ENCODE measurements around the gene PRCD.
"Not testable (repeated sequence)": the region's sequence is repeated elsewhere in the genome, so short reads cannot be mapped to it uniquely, and the experiment has no call there.

Gene PRCD

GRCh38 chr17:76500074-76500746 lies 39.6 kb upstream of the PRCD start:
- H3K9me3 Mint-ChIP-seq = no peaks in the 10 kb centered on the region
- peaks cover 9% of the 10 kb centered on the region for H3K36me3 Mint-ChIP-seq (ENCODE audit: low read depth)
- H3K27me3 Mint-ChIP-seq (ENCODE audit: low read depth) = no peaks in the 10 kb centered on the region
- peaks cover 45% of the 10 kb centered on the region for H3K4me1 Mint-ChIP-seq (ENCODE audit: low read depth)
- peak overlapping the region; percentile 91 for H3K4me3 Mint-ChIP-seq
- peak overlapping the region; percentile 68 for H3K27ac Mint-ChIP-seq

DNA sequence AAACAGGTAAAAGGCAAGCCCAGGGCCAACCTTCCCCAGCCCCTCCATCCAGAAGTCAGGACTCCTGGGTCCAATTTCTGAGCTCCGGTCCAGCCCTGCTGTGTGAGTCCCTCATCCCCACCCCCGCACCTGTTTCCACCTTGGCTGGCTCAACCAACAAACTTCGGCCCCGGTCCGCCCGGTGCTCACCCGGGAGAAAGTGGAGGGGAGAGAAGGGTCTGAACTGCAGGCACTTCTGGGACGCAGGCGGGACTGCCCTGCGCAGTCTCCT lies 39.2 kb upstream of the PRCD start:
- H3K36me3 Mint-ChIP-seq (ENCODE audit: low read depth) = peaks cover 9% of the 10 kb centered on the region
- peak overlapping the region; percentile 20 for H3K27ac Mint-ChIP-seq
- H3K4me1 Mint-ChIP-seq (ENCODE audit: low read depth) = peaks cover 45% of the 10 kb centered on the region
- peak overlapping the region; percentile 91 for H3K4me3 Mint-ChIP-seq
- H3K9me3 Mint-ChIP-seq = no peaks in the 10 kb centered on the region
- no peaks in the 10 kb centered on the region for H3K27me3 Mint-ChIP-seq (ENCODE audit: low read depth)

GRCh38 chr17:76501018-76501826 lies 38.6 kb upstream of the PRCD start, which contains the start of gene RHBDF2:
TSS of gene RHBDF2 (minus strand) at chr17:76501423. CDS start at chr17:76481524, 19,899 bp downstream.
- no peaks in the 10 kb centered on the region for H3K27me3 Mint-ChIP-seq (ENCODE audit: low read depth)
- H3K4me1 Mint-ChIP-seq (ENCODE audit: low read depth) = peaks cover 46% of the 10 kb centered on the region
- H3K9me3 Mint-ChIP-seq = no peaks in the 10 kb centered on the region
- H3K36me3 Mint-ChIP-seq (ENCODE audit: low read depth) = peaks cover 4% of the 10 kb centered on the region
- H3K27ac Mint-ChIP-seq = peak within 1 kb of the TSS; percentile 97
- peak within 1 kb of the TSS; percentile 91 for H3K4me3 Mint-ChIP-seq

DNA sequence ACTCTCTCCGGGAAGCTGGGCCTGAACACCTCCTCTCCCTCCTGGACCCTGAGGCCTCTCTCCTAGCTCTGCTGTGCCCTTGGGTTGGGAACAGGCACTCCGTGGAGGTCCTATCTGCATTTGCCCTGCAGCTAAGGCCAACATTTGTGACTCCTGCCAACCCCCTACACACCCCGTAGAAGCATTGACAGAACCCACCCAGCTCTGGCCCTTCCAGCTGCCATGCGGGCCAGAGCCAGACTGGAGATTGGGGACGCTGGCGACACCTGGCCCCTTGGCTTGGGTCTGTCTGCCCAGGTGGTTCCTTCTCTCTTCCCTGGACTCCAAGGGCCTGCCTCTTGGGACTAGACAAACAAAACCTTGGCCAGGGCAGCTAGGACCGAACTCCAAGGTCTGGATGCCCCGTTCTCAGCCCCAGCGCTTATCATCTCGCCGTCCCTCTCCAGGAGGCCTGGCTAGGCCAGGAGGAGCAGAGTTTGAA lies 38.0 kb upstream of the PRCD start:
- Mint-ChIP-seq H3K27ac (peak overlapping the region; percentile 97), H3K36me3 (ENCODE audit: low read depth) (peaks cover 4% of the 10 kb centered on the region), H3K27me3 (ENCODE audit: low read depth) (no peaks in the 10 kb centered on the region), H3K4me1 (ENCODE audit: low read depth) (peaks cover 43% of the 10 kb centered on the region), H3K9me3 (no peaks in the 10 kb centered on the region), H3K4me3 (peak overlapping the region; percentile 70)

- H3K4me1 Mint-ChIP-seq (ENCODE audit: low read depth) = peaks cover 40% of the 10 kb centered on the region
- H3K27ac Mint-ChIP-seq = peak overlapping the region; percentile 19
- no peak overlapping the region for H3K4me3 Mint-ChIP-seq
- H3K27me3 Mint-ChIP-seq (ENCODE audit: low read depth) = peaks cover under 1% of the 10 kb centered on the region
- H3K9me3 Mint-ChIP-seq = no peaks in the 10 kb centered on the region
- peaks cover 2% of the 10 kb centered on the region for H3K36me3 Mint-ChIP-seq (ENCODE audit: low read depth)
These were observed 37.3 kb upstream of the PRCD start for GRCh38 chr17:76502341-76503211.

DNA sequence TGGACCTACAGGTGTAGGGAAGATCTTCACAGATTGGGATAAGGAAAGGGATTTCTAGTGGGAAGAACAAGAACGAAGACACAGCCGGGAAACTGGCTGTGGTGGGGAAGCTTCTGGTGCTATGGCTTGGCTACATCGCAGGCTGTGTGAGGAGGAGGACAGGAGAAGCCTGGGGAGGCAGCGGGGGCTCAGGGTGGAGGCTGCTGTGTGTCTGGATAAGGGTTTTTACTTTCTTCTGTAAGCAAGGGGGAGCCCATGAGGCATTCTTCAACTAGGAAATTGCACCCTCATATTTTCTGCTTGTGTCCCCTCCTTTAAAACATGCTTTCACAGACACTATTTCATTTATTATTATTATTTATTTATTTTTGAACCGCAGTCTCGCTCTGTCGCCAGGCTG lies 35.7 kb upstream of the PRCD start:
- Mint-ChIP-seq H3K27ac (no peak overlapping the region), H3K36me3 (ENCODE audit: low read depth) (peaks cover 2% of the 10 kb centered on the region), H3K4me1 (ENCODE audit: low read depth) (peaks cover 39% of the 10 kb centered on the region), H3K9me3 (no peaks in the 10 kb centered on the region), H3K4me3 (no peak overlapping the region), H3K27me3 (ENCODE audit: low read depth) (peaks cover 9% of the 10 kb centered on the region)

DNA sequence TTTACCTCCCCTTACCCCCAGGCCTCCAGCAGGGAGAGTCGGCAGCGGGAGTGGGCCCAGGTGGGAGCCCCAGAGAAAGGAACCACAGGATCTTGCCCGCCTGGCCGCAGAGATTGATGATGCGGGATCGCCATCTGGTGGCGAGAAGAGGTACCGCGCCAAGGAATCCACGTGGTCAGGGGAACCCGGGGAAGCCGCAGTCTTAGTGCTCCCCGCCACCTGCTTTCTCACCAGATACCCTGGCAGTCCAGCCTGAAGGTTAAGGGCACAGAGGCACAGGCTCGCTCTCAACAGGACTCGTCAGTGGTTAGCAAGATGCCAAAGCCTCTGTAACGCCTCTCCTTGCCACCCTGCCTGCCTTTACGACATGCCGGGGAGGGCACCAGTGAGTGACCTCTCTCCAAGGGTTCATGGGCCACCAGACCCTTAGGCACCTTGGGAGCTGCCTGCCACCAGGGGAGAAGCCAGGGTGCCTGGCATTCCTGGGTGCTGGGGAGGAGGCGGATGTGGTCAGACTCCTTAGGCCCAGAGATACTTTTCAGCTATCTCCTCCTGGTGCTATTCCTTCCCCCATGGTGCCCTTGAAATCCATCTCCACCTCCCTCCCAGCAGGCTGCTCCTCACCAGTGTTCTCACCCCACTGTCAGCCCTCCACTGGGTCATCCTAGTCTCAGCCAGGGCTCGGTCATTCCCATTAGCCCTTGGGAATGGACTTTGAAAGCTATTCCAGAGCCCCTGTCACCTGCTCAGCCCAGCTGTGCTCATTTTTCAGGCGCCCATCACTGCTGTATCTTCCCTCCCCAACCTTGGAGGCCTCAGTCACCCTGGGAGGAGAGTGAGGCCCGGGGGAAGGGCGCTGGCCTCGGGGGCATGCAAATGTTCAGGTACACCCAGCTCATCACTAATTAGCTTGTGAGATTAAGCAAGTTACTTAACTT lies 33.2 kb upstream of the PRCD start:
- Mint-ChIP-seq H3K4me1 (ENCODE audit: low read depth) (peaks cover 37% of the 10 kb centered on the region), H3K27ac (no peak overlapping the region), H3K36me3 (ENCODE audit: low read depth) (no peaks in the 10 kb centered on the region), H3K27me3 (ENCODE audit: low read depth) (peaks cover 9% of the 10 kb centered on the region), H3K4me3 (no peak overlapping the region), H3K9me3 (no peaks in the 10 kb centered on the region)

DNA sequence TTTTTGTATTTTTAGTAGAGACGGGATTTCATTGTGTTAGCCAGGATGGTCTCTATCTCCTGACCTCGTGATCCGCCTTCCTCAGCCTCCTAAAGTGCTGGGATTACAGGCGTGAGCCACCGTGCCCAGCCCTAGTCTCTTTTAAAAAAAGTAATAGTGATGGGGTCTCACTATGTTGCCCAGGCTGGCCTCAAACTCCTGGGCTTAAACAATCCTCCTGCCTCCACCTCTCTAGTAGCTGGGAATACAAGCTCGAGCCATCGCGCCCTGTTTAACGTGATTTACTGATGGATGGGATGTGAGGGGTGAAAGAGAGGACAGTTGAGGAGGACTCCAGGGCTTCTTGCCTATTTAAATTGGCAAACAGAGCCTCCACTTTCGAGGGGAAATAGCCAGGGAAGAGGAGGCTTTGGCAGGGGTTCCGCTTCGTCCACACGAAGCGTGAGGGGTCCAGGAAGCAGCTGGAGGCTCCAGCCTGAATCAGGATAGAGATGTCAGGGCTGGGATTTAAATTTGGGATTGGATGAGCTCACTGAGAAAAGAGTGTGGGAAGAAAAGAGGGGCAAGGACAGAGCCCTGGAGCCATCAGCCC lies 31.3 kb upstream of the PRCD start:
- not testable (repeated sequence) for H3K9me3 Mint-ChIP-seq; H3K27me3 Mint-ChIP-seq (ENCODE audit: low read depth); H3K4me3 Mint-ChIP-seq; H3K36me3 Mint-ChIP-seq (ENCODE audit: low read depth)
- Mint-ChIP-seq H3K27ac (peak overlapping the region; percentile 0), H3K4me1 (ENCODE audit: low read depth) (peaks cover 39% of the 10 kb centered on the region)

GRCh38 chr17:76510831-76511244 lies 29.0 kb upstream of the PRCD start:
- Mint-ChIP-seq H3K9me3 (no peaks in the 10 kb centered on the region), H3K4me3 (no peak overlapping the region), H3K27ac (peak overlapping the region; percentile 35), H3K27me3 (ENCODE audit: low read depth) (peaks cover 9% of the 10 kb centered on the region), H3K4me1 (ENCODE audit: low read depth) (peaks cover 56% of the 10 kb centered on the region), H3K36me3 (ENCODE audit: low read depth) (no peaks in the 10 kb centered on the region)

DNA sequence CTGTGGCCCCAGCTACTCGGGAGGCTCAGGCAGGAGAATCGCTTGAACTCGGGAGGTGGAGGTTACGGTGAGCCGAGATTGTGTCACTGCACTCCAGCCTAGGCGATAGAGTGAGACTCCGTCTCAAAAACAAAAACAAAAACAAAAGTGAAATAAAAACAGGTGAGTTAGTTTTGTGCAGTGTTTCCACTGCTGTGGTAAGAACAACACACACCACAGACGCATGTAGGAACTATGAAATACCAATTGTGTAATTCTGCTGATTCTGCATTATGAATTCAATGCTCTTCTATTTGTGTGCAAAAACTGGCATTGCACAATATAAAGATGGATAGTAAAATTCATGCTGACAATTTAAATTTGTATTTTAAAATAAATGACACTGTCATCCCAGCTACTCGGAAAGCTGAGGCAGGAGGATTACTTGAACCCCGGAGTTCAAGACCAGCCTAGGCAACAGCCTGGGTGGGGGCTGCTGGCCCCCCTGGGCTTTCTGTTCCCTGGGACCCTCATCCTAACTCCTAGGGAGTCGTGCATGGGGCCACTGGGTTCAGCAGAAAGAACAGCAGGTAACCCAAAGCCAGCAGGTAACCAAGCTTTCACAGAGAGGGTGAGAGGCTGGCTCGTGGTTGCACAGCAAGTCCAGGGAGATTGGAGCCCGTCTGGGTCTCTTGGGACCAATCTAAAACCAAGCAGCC lies 28.0 kb upstream of the PRCD start:
- peaks cover 54% of the 10 kb centered on the region for H3K4me1 Mint-ChIP-seq (ENCODE audit: low read depth)
- H3K27me3 Mint-ChIP-seq (ENCODE audit: low read depth) = peaks cover 9% of the 10 kb centered on the region
- H3K36me3 Mint-ChIP-seq (ENCODE audit: low read depth) = no peaks in the 10 kb centered on the region
- no peak overlapping the region for H3K4me3 Mint-ChIP-seq
- no peaks in the 10 kb centered on the region for H3K9me3 Mint-ChIP-seq
- H3K27ac Mint-ChIP-seq = peak overlapping the region; percentile 70

DNA sequence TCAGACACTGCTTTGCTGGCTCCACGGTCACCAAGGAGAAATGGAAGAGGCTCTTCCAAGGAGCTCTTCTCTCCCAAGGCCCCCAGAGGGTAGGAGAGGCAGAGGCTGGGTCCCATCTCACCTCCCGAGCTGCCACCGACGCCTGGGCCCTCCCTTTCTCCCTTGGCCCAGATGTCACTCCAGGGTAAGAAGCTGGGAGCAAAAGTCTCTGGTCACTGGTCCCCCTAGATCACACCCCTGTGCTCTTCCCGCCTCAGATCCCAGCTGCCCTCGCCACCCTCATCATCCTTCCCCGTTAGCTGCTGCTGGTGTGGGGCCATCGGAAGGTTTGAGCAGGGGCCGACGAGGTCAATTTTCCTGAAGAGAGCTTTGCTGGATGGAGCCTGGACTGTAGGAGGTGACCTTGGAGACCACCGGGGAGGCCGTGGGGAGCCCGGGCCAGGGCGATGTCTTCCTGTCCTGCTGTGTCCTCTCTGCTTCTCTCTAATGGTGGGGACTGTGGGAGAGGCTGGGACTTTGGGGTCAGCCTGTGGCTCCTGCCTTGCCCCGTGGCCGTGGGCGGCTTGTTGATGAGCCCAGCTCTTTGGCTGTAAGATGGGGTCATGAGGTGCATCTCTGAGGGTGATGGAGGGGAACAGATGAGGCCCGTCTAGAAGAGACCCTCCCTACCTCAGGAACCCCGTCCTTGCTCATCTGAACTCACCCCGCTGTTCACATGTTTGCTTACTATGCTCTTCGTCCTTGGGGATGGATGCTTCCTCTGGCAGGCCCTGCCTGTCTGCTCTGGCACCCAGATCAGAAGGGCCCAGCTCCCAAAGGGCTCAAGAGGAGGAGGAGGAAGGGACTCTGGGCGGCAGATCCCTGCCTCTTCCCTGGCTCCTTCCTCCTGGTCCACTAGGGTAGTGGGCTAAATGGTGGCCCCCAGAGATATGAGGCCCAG lies 27.2 kb upstream of the PRCD start:
- Mint-ChIP-seq H3K4me3 (peak overlapping the region; percentile 40), H3K27me3 (ENCODE audit: low read depth) (peaks cover 8% of the 10 kb centered on the region), H3K36me3 (ENCODE audit: low read depth) (no peaks in the 10 kb centered on the region), H3K27ac (peak overlapping the region; percentile 81), H3K9me3 (no peaks in the 10 kb centered on the region), H3K4me1 (ENCODE audit: low read depth) (peaks cover 50% of the 10 kb centered on the region)

- Mint-ChIP-seq H3K4me1 (ENCODE audit: low read depth) (peaks cover 51% of the 10 kb centered on the region), H3K4me3 (peak overlapping the region; percentile 40)
These were observed 26.5 kb upstream of the PRCD start for GRCh38 chr17:76513306-76513692.

More at GRCh38 chr17:76513306-76513692, 26.5 kb upstream of the PRCD start:
- no peaks in the 10 kb centered on the region for H3K9me3 Mint-ChIP-seq
- H3K27me3 Mint-ChIP-seq (ENCODE audit: low read depth) = peaks cover 5% of the 10 kb centered on the region
- peak overlapping the region; percentile 81 for H3K27ac Mint-ChIP-seq
- H3K36me3 Mint-ChIP-seq (ENCODE audit: low read depth) = no peaks in the 10 kb centered on the region
